HFF-Myc (cell line): Measurements from ENCODE around the gene ITGAX.

Source experiments
- DNase-seq: peaks from one replicate; pipeline ENCODE4 v3.0.0-alpha.2; 2011; ENCODE audit warnings: low read depth; ENCODE audit errors: extremely low read depth
- H3K4me3 ChIP-seq: replicated peaks from 2 replicates; pipeline ENCODE4 v1.5.1; 2011; ENCODE audit warnings: low read depth, mild to moderate bottlenecking, control low read depth, low read length
- TF ChIP-seq, protein P1 (sequence below): IDR thresholded peaks from 2 replicates; pipeline ENCODE4 v1.5.1; 2012; ENCODE audit warnings: mild to moderate bottlenecking, low read depth, low read length, control low read depth; ENCODE audit errors: missing control alignments

Gene ITGAX

DNA sequence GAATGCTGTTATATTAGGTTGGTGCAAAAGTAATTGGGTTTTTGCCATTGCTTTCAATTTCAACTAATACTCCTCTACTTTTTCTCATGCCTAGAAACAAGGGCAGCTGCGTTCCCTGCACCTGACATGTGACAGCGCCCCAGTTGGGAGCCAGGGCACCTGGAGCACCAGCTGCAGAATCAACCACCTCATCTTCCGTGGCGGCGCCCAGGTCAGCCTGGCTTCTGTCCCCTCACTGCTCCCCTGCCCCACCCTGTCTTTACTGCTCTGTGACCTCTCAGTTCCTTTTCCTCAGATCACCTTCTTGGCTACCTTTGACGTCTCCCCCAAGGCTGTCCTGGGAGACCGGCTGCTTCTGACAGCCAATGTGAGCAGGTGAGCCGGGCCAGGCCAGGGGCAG lies 21.7 kb downstream of the ITGAX start:
- DNase-seq: no peak
- TF ChIP-seq, protein P1, sequence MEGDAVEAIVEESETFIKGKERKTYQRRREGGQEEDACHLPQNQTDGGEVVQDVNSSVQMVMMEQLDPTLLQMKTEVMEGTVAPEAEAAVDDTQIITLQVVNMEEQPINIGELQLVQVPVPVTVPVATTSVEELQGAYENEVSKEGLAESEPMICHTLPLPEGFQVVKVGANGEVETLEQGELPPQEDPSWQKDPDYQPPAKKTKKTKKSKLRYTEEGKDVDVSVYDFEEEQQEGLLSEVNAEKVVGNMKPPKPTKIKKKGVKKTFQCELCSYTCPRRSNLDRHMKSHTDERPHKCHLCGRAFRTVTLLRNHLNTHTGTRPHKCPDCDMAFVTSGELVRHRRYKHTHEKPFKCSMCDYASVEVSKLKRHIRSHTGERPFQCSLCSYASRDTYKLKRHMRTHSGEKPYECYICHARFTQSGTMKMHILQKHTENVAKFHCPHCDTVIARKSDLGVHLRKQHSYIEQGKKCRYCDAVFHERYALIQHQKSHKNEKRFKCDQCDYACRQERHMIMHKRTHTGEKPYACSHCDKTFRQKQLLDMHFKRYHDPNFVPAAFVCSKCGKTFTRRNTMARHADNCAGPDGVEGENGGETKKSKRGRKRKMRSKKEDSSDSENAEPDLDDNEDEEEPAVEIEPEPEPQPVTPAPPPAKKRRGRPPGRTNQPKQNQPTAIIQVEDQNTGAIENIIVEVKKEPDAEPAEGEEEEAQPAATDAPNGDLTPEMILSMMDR: no peak
- H3K4me3 ChIP-seq: no peak overlapping the region

DNA sequence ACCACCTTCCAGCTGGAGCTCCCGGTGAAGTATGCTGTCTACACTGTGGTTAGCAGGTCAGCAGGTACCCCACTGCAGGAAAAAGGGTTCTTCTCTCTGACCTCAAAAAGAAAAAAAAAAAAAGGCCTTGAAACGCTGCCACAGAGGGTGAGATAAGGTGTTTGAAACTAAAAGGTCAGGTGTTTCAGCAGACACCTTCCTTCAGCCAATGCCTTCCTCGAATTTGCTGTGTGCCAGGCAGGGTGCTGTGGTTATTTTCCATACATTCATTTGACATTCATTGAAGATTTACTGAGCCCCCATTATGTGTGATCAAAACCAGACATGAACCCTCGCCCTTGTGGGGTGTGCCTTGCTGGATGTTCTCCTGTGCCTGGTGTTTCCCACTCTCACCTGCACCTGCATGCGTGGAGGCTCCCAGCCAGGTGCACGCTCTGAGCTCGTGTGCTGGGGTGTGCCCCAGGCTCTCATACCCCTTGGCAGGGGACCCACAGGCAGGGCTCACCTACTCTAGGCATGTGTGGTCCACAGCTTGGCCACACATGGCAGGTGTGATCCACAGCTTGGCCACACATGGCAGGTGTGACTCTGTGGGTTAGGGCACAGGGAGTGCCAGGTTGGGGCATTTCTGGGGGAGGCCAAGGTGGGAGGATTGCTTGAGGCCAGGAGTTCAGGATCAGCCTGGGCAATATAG lies 22.4 kb downstream of the ITGAX start:
- TF ChIP-seq, protein P1: no peak
- DNase-seq: no peak

DNA sequence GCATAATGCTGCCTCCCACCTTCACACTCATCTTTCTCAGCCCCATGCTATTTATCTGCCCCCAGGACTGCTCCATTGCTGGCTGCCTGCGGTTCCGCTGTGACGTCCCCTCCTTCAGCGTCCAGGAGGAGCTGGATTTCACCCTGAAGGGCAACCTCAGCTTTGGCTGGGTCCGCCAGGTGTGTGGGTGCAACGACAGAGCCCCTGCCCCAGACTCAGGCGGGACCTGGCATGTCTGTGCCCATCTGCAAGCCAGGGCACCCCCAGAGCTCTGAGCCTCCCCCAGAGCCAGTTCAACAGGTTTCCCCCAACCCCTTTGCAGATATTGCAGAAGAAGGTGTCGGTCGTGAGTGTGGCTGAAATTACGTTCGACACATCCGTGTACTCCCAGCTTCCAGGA lies 25.2 kb downstream of the ITGAX start:
- no peak for DNase-seq
- TF ChIP-seq, protein P1: no peak
- H3K4me3 ChIP-seq: no peak overlapping the region

More for the DNA sequence above, 22.4 kb downstream of the ITGAX start:
- H3K4me3 ChIP-seq: no peak overlapping the region

DNA sequence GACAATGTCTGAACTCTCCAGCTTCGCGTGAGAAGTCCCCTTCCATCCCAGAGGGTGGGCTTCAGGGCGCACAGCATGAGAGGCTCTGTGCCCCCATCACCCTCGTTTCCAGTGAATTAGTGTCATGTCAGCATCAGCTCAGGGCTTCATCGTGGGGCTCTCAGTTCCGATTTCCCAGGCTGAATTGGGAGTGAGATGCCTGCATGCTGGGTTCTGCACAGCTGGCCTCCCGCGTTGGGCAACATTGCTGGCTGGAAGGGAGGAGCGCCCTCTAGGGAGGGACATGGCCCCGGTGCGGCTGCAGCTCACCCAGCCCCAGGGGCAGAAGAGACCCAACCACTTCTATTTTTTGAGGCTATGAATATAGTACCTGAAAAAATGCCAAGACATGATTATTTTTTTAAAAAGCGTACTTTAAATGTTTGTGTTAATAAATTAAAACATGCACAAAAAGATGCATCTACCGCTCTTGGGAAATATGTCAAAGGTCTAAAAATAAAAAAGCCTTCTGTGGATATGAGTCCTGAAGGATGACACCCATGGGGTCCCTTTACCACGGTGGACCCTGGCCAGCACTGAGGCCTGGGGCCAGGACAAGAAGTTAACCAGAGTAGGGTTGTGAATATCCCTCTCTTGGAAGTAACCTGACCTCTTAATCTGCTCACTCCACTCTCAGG lies 27.6 kb downstream of the ITGAX start:
- TF ChIP-seq, protein P1: peak; percentile 85
- no peak for DNase-seq
- H3K4me3 ChIP-seq: no peak overlapping the region

DNA sequence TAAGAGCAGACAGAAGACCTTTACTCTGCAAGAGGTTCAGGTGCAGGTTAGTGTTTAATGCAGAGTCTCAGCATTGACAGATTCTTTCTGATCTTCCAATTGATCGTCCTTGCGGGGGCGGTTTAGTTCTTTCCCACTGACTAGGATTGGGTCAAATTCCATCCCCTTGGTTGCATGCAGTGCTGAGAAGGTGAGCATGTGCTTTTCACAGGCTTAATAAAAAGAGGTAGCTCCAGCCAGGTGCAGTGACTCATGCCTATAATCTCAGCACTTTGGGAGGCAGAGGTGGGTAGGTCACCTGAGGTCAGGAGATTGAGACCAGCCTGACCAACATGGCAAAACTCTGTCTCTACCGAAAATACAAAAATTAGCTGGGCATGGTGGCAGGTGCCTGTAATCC lies 30.7 kb downstream of the ITGAX start:
- TF ChIP-seq, protein P1: no peak
- DNase-seq: no peak
- H3K4me3 ChIP-seq: no peak overlapping the region

DNA sequence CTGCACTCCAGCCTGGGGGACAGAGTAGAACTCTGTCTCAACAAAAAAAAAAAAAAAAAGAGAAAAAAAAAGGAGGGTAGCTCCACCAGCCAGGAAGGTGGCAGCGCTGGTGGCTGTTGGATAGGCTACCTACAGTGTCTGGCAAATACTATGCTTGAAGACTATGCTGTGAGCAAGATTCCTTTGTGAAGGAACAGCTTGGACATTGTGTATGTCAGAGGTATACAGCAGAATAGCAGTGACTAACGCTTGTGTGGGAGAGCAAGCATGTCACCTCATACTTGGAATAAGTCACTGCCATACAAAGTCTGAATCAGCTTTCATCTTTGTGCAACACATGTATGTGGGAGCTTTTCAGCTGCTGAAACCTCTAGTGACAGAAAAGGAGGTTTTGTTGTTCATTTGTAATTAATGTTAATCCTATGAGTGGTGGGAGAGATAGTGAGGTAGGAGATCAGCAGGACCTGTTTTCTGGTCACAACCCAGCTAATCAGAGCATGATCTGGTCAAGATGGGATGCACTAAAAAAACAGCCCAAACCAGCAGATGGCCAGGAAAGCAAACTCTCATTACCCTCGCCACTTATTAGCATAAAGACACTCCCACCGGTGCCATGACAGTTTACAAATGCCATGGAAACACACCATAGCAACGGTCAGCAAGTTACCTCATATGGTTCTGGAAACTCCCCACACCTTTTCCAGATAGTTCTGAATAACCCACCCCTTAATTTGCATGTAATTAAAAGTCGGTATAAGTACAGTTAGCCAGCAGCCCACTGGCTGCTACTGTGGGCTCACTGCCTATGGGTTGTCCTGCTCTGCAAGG lies 31.4 kb downstream of the ITGAX start:
- TF ChIP-seq, protein P1: no peak
- DNase-seq: no peak
- H3K4me3 ChIP-seq: no peak overlapping the region
